Mucosa of descending colon (tissue), 3 donors: ENCODE results near the gene PNPLA2. TPM values are rescaled to one million over a fixed set of nuclear protein-coding genes. Genes with fewer than 3 reads are reported as not detected.

Experiments
- ATAC-seq: fragments of 200-7000 bp; cut with Tn5 transposase; one replicate; pipeline ENCODE4 v1.9.1; 2020; ENCODE audit warnings: mild to moderate bottlenecking, moderate library complexity
- DNase-seq, 3 donors: peaks; one replicate each; pipeline ENCODE4 v3.0.0-alpha.2; 2020
- H3K36me3 ChIP-seq: fragments of 200-600 bp; one replicate; pipeline ENCODE4 v1.8.0; 2021; ENCODE audit warnings: low read depth, mild to moderate bottlenecking
- H3K4me1 ChIP-seq: fragments of 200-600 bp; one replicate; pipeline ENCODE4 v1.8.0; 2021; ENCODE audit warnings: low read depth, mild to moderate bottlenecking
- H3K4me3 ChIP-seq: fragments of 200-600 bp; one replicate; pipeline ENCODE4 v1.8.0; 2021; ENCODE audit warnings: mild to moderate bottlenecking
- H3K9me3 ChIP-seq: fragments of 200-600 bp; one replicate; pipeline ENCODE4 v1.8.0; 2021; ENCODE audit warnings: mild to moderate bottlenecking
- intact Hi-C, 2 donors: fragments of 100-400 bp; cut with DNase I in 1 of 2; cut with micrococcal nuclease in 1 of 2; formaldehyde crosslinking; loops; one replicate each; pipeline versions ENCODE4 v1.11.0 to v1.11.1; 2022; cut with DNase I, micrococcal nuclease
- total RNA-seq, 3 donors: library from RNA; stranded (reverse); fragmentation: NEBNext Ultra II Directional in 2 of 3; extraction: Animal tissue kit (Norgen Biotek cat#: 25700) in 2 of 3; gene quantifications; one replicate each; pipeline versions ENCODE4 v1.2.1 to v1.2.4, GENCODE V29; 2021 to 2023
- TF ChIP-seq, protein P1 (sequence below): fragments of 200-600 bp; IDR thresholded peaks from one replicate; pipeline ENCODE4 v1.8.0; 2022; ENCODE audit warnings: antibody characterized with exemption, mild to moderate bottlenecking
- donor health status: DM: no; HTN: no; CAD: no; lungs with moderate emphysema.
- donor health status: DM: no; HTN: no; CAD: no.
- donor health status: DM: no; HTN: yes; CAD: no.

PNPLA2 gene
- total RNA-seq, 3 donors from 2014 or later = 138 to 253 (median 167) TPM

DNA sequence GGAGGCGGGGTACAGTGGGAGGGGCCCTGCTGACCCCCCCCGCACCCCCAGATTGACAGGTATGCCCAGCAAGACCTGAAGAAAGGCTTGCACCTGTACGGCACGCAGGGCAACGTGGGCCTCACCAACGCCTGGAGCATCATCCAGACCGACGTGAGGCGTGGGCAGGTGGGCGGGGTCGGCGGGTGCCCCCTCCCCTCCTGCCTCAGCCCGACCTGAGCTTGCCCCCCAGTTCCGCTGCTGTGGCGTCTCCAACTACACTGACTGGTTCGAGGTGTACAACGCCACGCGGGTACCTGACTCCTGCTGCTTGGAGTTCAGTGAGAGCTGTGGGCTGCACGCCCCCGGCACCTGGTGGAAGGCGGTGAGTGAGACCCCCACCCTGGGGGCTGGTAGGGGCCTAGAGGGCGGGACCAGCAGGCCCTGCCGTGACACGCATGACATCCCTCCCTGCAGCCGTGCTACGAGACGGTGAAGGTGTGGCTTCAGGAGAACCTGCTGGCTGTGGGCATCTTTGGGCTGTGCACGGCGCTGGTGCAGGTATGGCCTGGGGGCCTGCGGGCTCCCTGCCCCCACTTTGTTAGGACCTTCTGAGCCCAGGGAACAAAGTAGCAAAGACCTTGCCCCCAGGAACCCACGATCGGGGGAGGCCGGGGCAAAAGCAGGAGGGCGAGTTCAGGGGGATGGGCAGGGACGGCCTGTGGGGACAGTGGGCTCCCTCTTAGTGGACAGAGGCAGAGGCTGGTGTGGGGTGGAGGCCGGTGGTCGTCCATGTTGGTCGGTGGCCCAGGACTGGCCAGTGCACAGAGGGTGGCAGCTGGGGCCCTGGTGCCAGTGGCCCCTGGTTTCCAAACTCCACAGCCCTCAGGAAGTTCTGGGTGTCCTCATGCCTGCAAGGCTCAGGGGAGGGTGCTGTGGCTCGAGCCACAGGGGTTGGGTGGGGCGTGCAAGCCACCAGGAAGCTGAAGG, 47.0 kb downstream of the PNPLA2 start:
- no peak for ATAC-seq
- Histone ChIP-seq H3K4me3 (no peak overlapping the region), H3K4me1 (no peaks in the 10 kb centered on the region), H3K9me3 (no peaks in the 10 kb centered on the region), H3K36me3 (no peaks in the 10 kb centered on the region)
- intact Hi-C loops = no loop called here
- no peak for DNase-seq
- TF ChIP-seq, protein P1, sequence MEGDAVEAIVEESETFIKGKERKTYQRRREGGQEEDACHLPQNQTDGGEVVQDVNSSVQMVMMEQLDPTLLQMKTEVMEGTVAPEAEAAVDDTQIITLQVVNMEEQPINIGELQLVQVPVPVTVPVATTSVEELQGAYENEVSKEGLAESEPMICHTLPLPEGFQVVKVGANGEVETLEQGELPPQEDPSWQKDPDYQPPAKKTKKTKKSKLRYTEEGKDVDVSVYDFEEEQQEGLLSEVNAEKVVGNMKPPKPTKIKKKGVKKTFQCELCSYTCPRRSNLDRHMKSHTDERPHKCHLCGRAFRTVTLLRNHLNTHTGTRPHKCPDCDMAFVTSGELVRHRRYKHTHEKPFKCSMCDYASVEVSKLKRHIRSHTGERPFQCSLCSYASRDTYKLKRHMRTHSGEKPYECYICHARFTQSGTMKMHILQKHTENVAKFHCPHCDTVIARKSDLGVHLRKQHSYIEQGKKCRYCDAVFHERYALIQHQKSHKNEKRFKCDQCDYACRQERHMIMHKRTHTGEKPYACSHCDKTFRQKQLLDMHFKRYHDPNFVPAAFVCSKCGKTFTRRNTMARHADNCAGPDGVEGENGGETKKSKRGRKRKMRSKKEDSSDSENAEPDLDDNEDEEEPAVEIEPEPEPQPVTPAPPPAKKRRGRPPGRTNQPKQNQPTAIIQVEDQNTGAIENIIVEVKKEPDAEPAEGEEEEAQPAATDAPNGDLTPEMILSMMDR = no peak

DNA sequence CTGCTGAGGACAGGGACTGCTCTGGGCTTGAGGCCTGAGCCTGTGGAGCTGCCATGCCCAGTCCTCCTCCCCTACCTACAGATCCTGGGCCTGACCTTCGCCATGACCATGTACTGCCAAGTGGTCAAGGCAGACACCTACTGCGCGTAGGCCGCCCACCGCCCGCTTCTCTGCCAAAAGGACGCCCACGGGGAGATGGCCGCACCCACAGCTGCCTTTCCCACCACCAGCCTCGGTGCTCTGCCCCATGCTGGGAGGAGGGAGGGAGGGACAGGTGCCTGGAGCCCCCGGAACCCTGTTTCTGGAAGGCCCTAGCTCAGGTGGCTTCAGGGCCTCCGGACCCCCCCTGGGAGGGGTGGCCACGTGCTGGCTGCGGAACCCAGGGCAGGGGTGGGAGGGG, 47.8 kb downstream of the PNPLA2 start:
- intact Hi-C loops = no loop called here
- TF ChIP-seq, protein P1 = no peak
- H3K4me3 ChIP-seq = no peak overlapping the region
- H3K9me3 ChIP-seq = no peaks in the 10 kb centered on the region
- DNase-seq (no peak), ATAC-seq (no peak)
- no peaks in the 10 kb centered on the region for H3K4me1 ChIP-seq
- H3K36me3 ChIP-seq = no peaks in the 10 kb centered on the region

DNA sequence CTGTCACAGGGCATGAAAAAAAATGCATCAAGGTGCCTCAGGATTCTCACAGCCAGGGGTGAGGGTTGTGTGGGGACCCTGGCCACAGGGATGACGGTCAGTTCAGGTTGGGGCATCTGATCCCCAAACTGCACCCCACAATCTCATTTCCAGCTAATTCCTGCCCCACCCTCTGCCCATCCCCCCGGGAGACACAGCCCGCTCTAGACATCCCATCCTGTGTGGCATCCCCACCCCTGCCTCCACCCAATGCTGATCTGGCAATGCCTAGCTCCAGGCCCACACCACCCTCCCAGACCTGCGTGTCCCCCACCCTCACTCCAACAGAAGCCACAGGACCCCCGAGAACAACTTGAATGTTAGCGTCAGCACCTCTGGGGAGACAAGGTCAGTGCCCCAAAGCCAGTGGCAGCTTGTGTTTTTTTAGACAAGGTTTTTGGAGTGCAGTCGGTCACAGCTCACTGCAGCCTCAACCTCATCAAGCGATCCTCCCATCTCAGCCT, 49.2 kb downstream of the PNPLA2 start:
- no peaks in the 10 kb centered on the region for H3K9me3 ChIP-seq
- H3K4me1 ChIP-seq = no peaks in the 10 kb centered on the region
- TF ChIP-seq, protein P1 = no peak
- no peak overlapping the region for H3K4me3 ChIP-seq
- H3K36me3 ChIP-seq = no peaks in the 10 kb centered on the region
- intact Hi-C loops = no loop called here
- DNase-seq (no peak), ATAC-seq (no peak)

DNA sequence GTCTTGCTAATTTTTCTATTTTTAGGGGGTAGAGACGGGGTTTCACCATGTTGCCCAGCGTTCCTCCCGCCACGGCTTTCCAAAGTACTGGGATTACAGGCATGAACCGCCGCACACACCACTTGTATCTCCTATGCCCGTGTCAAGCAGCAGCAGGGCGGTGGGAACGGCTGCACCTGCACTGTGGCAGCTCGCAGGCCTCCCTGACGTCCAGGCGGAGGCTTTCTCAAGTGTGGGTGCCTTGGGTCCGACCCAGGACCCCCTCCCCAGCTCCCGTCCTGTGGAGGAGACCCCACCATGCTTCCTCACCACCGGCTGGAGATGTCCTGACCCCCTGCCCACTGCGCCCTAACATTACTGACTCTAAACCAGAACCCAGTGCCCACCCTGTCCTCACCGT, 49.7 kb downstream of the PNPLA2 start:
- no peak for DNase-seq
- H3K9me3 ChIP-seq = no peaks in the 10 kb centered on the region
- TF ChIP-seq, protein P1 = no peak
- no peak overlapping the region for H3K4me3 ChIP-seq
- H3K36me3 ChIP-seq = no peaks in the 10 kb centered on the region
- H3K4me1 ChIP-seq = no peaks in the 10 kb centered on the region
- no peak for ATAC-seq
- intact Hi-C loops = no loop called here

DNA sequence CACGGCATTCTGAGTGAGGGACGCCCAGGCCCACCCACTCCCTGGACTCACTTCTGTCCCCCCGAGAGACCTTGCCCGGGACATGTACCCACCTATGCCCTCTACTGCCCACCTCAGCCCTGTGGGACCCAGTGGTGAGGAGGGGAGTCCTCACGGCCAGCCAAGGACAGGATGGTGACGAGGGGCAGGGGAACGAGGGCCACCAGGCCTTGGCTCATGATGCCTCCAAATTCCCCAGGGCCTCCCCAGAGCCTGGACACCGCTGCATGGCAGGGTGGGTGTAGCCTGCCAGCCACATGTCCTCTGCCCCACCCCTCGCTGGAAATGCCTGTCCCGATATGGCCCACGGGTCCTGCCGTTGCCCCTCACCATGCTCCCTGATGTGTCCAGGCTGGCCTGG, 50.1 kb downstream of the PNPLA2 start:
- H3K36me3 ChIP-seq = no peaks in the 10 kb centered on the region
- TF ChIP-seq, protein P1 = no peak

More for the DNA sequence above, 50.1 kb downstream of the PNPLA2 start:
- no peak overlapping the region for H3K4me3 ChIP-seq
- intact Hi-C loops = no loop called here
- no peaks in the 10 kb centered on the region for H3K9me3 ChIP-seq
- H3K4me1 ChIP-seq = no peaks in the 10 kb centered on the region
- no peak for DNase-seq
- no peak for ATAC-seq
